Osteocyte (in vitro differentiated cells): ENCODE measurements around the gene KREMEN2. TPM values are rescaled to one million over a fixed set of nuclear protein-coding genes. Genes with fewer than 3 reads are reported as not detected.

Source experiments
- DNase-seq: peaks from one replicate; pipeline ENCODE4 v3.0.0; 2021; ENCODE audit warnings: mixed read lengths; ENCODE audit not compliant: unreplicated experiment; ENCODE audit errors: extremely low spot score
- H3K27ac Mint-ChIP-seq: one replicate; pipeline ENCODE4 v1.8.0; 2021; ENCODE audit warnings: mild to moderate bottlenecking, mixed read lengths; ENCODE audit not compliant: unreplicated experiment
- H3K27me3 Mint-ChIP-seq: one replicate; pipeline ENCODE4 v1.8.0; 2021; ENCODE audit warnings: mixed read lengths; ENCODE audit not compliant: unreplicated experiment
- H3K36me3 Mint-ChIP-seq: one replicate; pipeline ENCODE4 v1.8.0; 2021; ENCODE audit warnings: mixed read lengths; ENCODE audit not compliant: unreplicated experiment
- H3K4me1 Mint-ChIP-seq: one replicate; pipeline ENCODE4 v1.8.0; 2021; ENCODE audit warnings: mixed read lengths; ENCODE audit not compliant: unreplicated experiment
- H3K4me3 Mint-ChIP-seq: one replicate; pipeline ENCODE4 v1.8.0; 2021; ENCODE audit warnings: mild to moderate bottlenecking, moderate library complexity, mixed read lengths; ENCODE audit not compliant: unreplicated experiment
- H3K9me3 Mint-ChIP-seq: one replicate; pipeline ENCODE4 v1.8.0; 2021; ENCODE audit warnings: mixed read lengths; ENCODE audit not compliant: unreplicated experiment
- total RNA-seq: library from RNA; stranded (reverse); gene quantifications from 2 replicates; pipeline ENCODE4 v1.2.1, GENCODE V29; 2021
- TF ChIP-seq, protein P1 (sequence below): fragments of 200-600 bp; sonication (generic); IDR thresholded peaks from 2 replicates; pipeline ENCODE4 v1.5.0; 2021; ENCODE audit warnings: antibody characterized with exemption, mild to moderate bottlenecking, moderate library complexity

The KREMEN2 gene
- total RNA-seq, 1 donor from 2014 or later = not detected

DNA sequence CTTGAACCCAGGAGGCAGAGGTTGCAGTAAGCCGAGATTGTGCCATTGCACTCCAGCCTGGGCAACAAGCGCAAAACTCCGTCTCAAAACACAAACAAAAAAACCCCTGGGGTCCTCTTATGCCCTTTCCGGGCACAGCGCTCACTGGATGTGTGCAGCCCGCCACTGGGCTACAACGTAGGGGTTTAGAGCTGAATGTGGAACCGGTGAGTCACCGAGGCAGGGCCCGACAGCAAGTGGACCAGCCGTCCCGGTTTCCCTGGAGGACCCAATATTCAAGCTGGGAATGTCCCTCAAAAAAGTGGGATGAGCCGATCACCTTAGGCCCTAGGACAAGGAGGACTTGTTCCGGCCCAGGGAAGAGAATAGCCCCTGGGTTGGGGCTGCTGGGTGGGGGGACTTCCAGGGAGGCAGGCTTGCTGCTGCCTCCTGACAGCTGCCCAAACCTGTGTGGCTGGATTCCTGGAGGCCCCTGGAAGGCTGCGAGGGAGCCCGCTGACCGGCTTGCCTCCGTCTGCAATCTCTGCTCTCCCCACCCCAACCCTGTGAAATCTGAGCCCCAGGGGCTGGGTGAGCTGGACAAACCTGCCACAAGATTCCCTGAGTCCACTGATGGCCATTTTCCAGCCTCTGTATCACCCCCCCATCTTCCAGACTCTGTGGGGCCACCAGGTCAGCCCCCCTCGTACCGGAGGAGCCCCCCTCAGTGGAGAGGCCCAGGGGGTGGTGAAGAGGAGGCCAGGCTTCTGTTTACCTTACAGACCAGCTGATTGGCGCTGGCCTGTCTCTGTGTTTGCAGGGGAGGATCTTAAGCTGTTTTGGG lies 45.7 kb downstream of the KREMEN2 start:
- peaks cover 50% of the 10 kb centered on the region for H3K27me3 Mint-ChIP-seq
- H3K4me3 Mint-ChIP-seq = no peak overlapping the region
- H3K36me3 Mint-ChIP-seq = no peaks in the 10 kb centered on the region
- H3K9me3 Mint-ChIP-seq = no peaks in the 10 kb centered on the region
- TF ChIP-seq, protein P1, sequence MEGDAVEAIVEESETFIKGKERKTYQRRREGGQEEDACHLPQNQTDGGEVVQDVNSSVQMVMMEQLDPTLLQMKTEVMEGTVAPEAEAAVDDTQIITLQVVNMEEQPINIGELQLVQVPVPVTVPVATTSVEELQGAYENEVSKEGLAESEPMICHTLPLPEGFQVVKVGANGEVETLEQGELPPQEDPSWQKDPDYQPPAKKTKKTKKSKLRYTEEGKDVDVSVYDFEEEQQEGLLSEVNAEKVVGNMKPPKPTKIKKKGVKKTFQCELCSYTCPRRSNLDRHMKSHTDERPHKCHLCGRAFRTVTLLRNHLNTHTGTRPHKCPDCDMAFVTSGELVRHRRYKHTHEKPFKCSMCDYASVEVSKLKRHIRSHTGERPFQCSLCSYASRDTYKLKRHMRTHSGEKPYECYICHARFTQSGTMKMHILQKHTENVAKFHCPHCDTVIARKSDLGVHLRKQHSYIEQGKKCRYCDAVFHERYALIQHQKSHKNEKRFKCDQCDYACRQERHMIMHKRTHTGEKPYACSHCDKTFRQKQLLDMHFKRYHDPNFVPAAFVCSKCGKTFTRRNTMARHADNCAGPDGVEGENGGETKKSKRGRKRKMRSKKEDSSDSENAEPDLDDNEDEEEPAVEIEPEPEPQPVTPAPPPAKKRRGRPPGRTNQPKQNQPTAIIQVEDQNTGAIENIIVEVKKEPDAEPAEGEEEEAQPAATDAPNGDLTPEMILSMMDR = no peak
- H3K27ac Mint-ChIP-seq = no peak overlapping the region
- DNase-seq = no peak
- H3K4me1 Mint-ChIP-seq = peaks cover 10% of the 10 kb centered on the region

DNA sequence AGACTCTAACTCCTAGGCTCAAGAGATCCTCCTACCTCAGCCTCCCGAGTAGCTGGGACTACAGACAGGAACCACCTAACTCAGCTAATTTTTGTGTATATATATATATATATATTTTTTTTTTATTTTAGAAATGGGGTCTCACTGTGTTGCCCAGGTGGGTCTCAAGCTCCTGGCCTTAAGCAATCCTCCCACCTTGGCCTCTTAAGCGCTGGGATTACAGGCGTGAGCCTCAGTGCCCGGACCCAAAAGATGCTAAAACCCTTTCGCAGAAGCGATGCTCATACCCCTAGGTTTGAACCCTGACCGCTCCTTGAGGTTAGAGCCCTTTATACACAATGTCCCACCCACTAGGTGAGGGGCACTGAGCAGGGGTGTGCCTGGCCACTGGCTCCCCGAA lies 46.4 kb downstream of the KREMEN2 start:
- Mint-ChIP-seq H3K4me3 (no peak overlapping the region), H3K4me1 (peaks cover 9% of the 10 kb centered on the region), H3K27me3 (peaks cover 47% of the 10 kb centered on the region), H3K27ac (no peak overlapping the region), H3K9me3 (no peaks in the 10 kb centered on the region), H3K36me3 (no peaks in the 10 kb centered on the region)
- DNase-seq = no peak
- TF ChIP-seq, protein P1 = no peak

DNA sequence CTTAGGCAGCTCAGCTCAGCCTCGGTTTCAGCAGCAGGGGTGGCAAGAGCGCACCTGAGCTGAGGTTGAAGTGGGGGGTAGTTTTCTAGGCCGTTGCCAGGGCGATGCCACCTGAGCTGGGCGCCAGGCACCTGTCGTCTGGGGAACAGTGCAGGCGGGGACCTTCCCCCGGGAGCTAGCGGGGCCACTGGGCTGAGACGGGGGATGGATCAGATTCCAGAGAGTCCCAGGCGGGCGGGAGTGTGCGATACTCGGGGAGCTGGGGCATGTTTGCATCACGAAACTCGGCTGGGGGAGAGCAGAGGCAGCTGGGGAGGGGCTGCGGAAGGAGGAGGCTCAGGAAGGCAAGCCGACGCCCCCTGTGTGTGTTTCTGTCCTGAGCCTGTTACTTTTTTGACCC lies 48.2 kb downstream of the KREMEN2 start:
- H3K36me3 Mint-ChIP-seq = no peaks in the 10 kb centered on the region
- TF ChIP-seq, protein P1 = no peak
- no peak overlapping the region for H3K4me3 Mint-ChIP-seq
- no peaks in the 10 kb centered on the region for H3K9me3 Mint-ChIP-seq
- DNase-seq = no peak
- H3K27me3 Mint-ChIP-seq = peaks cover 32% of the 10 kb centered on the region
- H3K27ac Mint-ChIP-seq = no peak overlapping the region
- H3K4me1 Mint-ChIP-seq = peaks cover 9% of the 10 kb centered on the region

DNA sequence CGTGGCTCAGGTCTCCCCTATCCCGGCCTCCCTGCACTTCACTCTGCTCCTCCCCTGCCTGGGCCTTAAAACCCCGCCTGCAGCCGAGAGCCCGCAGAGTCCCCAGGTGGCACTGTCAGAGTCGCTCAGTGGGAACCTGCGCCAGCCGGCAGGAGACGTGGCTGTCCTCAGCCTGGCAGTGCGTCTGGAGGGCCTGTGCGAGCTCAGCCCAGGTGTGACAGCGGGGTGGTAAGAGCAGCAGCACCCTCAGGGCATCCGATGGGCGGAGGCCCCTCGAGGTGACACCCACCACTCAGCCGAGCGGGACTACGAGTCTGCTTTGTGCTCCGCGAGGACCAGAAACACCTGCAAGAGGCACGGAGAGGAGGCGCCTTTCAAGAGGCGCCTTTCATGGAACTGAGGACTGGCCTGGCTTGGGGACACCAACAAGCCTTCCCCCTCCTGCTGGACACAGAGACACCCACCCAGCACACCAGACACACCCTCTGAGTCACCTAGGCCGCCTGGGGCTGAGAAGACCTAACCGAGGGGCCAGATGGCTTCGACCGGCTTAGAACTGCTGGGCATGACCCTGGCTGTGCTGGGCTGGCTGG lies 48.8 kb downstream of the KREMEN2 start, which contains the start of gene CLDN9:
CLDN9 (plus strand) TSS at position 96 of the 593 bp plus-strand sequence; CDS start at position 536, 440 bp downstream.
- TF ChIP-seq, protein P1 = no peak
- Mint-ChIP-seq H3K4me1 (peaks cover 9% of the 10 kb centered on the region), H3K36me3 (no peaks in the 10 kb centered on the region), H3K4me3 (no peak within 1 kb of the TSS), H3K9me3 (no peaks in the 10 kb centered on the region), H3K27ac (no peak within 1 kb of the TSS), H3K27me3 (peaks cover 25% of the 10 kb centered on the region)
- no peak for DNase-seq

DNA sequence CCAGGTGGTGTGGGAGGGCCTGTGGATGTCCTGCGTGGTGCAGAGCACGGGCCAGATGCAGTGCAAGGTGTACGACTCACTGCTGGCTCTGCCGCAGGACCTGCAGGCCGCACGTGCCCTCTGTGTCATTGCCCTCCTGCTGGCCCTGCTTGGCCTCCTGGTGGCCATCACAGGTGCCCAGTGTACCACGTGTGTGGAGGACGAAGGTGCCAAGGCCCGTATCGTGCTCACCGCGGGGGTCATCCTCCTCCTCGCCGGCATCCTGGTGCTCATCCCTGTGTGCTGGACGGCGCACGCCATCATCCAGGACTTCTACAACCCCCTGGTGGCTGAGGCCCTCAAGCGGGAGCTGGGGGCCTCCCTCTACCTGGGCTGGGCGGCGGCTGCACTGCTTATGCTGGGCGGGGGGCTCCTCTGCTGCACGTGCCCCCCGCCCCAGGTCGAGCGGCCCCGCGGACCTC lies 49.4 kb downstream of the KREMEN2 start:
- Mint-ChIP-seq H3K27ac (no peak overlapping the region), H3K4me3 (no peak overlapping the region), H3K27me3 (peaks cover 19% of the 10 kb centered on the region), H3K36me3 (no peaks in the 10 kb centered on the region), H3K9me3 (no peaks in the 10 kb centered on the region), H3K4me1 (peaks cover 15% of the 10 kb centered on the region)
- DNase-seq = no peak
- TF ChIP-seq, protein P1 = no peak
